ENCODE data around the gene FOXB1.

The FOXB1 gene

GRCh38 chr15:60021589-60022378 is 17.7 kb downstream of the FOXB1 start:
- DNase-seq = peak; percentile 80

- DNase-seq = no peak
Observed at GRCh38 chr15:60022379-60022741, 18.2 kb downstream of the FOXB1 start.

GRCh38 chr15:60026555-60026954 is 22.4 kb downstream of the FOXB1 start:
- no peak for DNase-seq

GRCh38 chr15:60035344-60035743 is 31.2 kb downstream of the FOXB1 start:
- DNase-seq = no peak

GRCh38 chr15:60039316-60039715 is 35.2 kb downstream of the FOXB1 start:
- DNase-seq = no peak

GRCh38 chr15:60043744-60044435 is 39.8 kb downstream of the FOXB1 start:
- DNase-seq = no peak

- DNase-seq = no peak
Observed at GRCh38 chr15:60044636-60045270, 40.6 kb downstream of the FOXB1 start.

- DNase-seq = no peak
Observed at GRCh38 chr15:60047701-60048100, 43.6 kb downstream of the FOXB1 start.

- DNase-seq = no peak
Observed at GRCh38 chr15:60049948-60050347, 45.8 kb downstream of the FOXB1 start.

GRCh38 chr15:60052796-60053195 is 48.7 kb downstream of the FOXB1 start:
- no peak for DNase-seq

GRCh38 chr15:60054472-60054871 is 50.4 kb downstream of the FOXB1 start:
- no peak for DNase-seq

Measured in hematopoietic multipotent progenitor cell treated with erythropoietin and hydrocortisone succinate and interleukin-3 and kit ligand, for 6 days (in vitro differentiated cells).